ENCODE data around the gene GRK2.

GRCh38 chr11:67277231-67277961 lies 11.1 kb downstream of the GRK2 start:
- TF ChIP-seq CTCF (IDR thresholded peaks at IDR 0.05) (no peak), EP300 (IDR thresholded peaks at IDR 0.05; ENCODE audit: low read depth) (no peak), POLR2A (IDR thresholded peaks at IDR 0.05) (peak; percentile 48)
